ENCODE results near the gene MGAT4B.

GRCh38 chr5:179812997-179813607 lies 6.4 kb upstream of the MGAT4B start:
- TF ChIP-seq CTCF (conservative IDR thresholded peaks at IDR 0.05; ENCODE audit: low read length) (no peak), EZH2phosphoT487 (IDR thresholded peaks at IDR 0.05; ENCODE audit: borderline replicate concordance, low read depth, low read length) (no peak)
